SU-DHL-6 (cell line): ENCODE results near the gene NID1.

ENCODE experiments used
- H2AFZ ChIP-seq: fragments of 200-600 bp; sonication (generic); 2 replicates; pipeline ENCODE4 v1.6.1; 2014; ENCODE audit warnings: low read depth, mild to moderate bottlenecking, moderate library complexity, mixed read lengths, antibody characterized with exemption, low read length; ENCODE audit not compliant: severe bottlenecking
- H3F3A ChIP-seq: fragments of 200-600 bp; shearing (Covaris generic); 2 replicates; pipeline ENCODE4 v1.6.0; 2016; ENCODE audit warnings: antibody characterized with exemption, mild to moderate bottlenecking; ENCODE audit not compliant: insufficient read depth
- H3K27ac ChIP-seq: fragments of 200-600 bp; sonication (generic); 2 replicates; pipeline ENCODE4 v1.5.1; 2016; ENCODE audit warnings: low read depth, mild to moderate bottlenecking, low read length, moderate library complexity, mixed read lengths
- H3K27me3 ChIP-seq: fragments of 200-600 bp; sonication (generic), shearing (Covaris generic); 2 replicates; pipeline ENCODE4 v1.6.0; 2014; ENCODE audit warnings: mild to moderate bottlenecking, low read length
- H3K36me3 ChIP-seq: fragments of 200-600 bp; sonication (generic); 2 replicates; pipeline ENCODE4 v1.6.1; 2014; ENCODE audit warnings: mild to moderate bottlenecking, low read length, mixed read lengths
- H3K4me2 ChIP-seq: fragments of 300-600, 200-600 bp; shearing (Covaris generic), sonication (generic); 2 replicates; pipeline ENCODE4 v1.6.0; 2014; ENCODE audit warnings: low read length, low read depth, mild to moderate bottlenecking; ENCODE audit not compliant: poor library complexity, severe bottlenecking
- H3K4me3 ChIP-seq: fragments of 200-600 bp; sonication (generic); 2 replicates; pipeline ENCODE4 v1.5.1; 2014; ENCODE audit warnings: antibody characterized with exemption, low read length, mild to moderate bottlenecking, mixed read lengths; ENCODE audit not compliant: insufficient read depth, poor library complexity, severe bottlenecking
- H3K79me2 ChIP-seq: fragments of 200-600 bp; sonication (generic); 2 replicates; pipeline ENCODE4 v1.6.1; 2014; ENCODE audit warnings: mild to moderate bottlenecking, low read length, moderate library complexity; ENCODE audit not compliant: insufficient read depth
- H3K9ac ChIP-seq: fragments of 200-600 bp; sonication (generic); 2 replicates; pipeline ENCODE4 v1.7.0; 2014; ENCODE audit warnings: mild to moderate bottlenecking, low read length
- H3K9me2 ChIP-seq: fragments of 200-600 bp; sonication (generic); replicated peaks from 2 replicates; pipeline ENCODE4 v1.6.1; 2014; ENCODE audit warnings: low read length; ENCODE audit not compliant: insufficient read depth
- H3K9me3 ChIP-seq: fragments of 200-600 bp; sonication (generic); 2 replicates; pipeline ENCODE4 v1.6.1; 2014; ENCODE audit warnings: low read length, mixed read lengths; ENCODE audit not compliant: insufficient read depth
- H4K20me1 ChIP-seq: fragments of 200-600 bp; sonication (generic); 2 replicates; pipeline ENCODE4 v1.6.1; 2014; ENCODE audit warnings: low read depth, mild to moderate bottlenecking, antibody characterized with exemption, low read length, moderate library complexity, mixed read lengths
- CTCF ChIP-seq: fragments of 200-600 bp; sonication (generic); IDR thresholded peaks from one replicate; pipeline ENCODE4 v1.5.1; 2017; ENCODE audit warnings: antibody characterized with exemption, mild to moderate bottlenecking, low read length, moderate library complexity; ENCODE audit not compliant: insufficient read depth, poor library complexity, severe bottlenecking
- EZH2phosphoT487 ChIP-seq: fragments of 200-600 bp; sonication (generic), shearing (Covaris generic); conservative IDR thresholded peaks from 2 replicates; pipeline ENCODE4 v1.6.1; 2018; ENCODE audit warnings: mild to moderate bottlenecking, antibody characterized with exemption, low read length, moderate library complexity, mixed read lengths

Gene NID1

GRCh38 chr1:236090741-236091147, 25.9 kb upstream of the NID1 start:
- Histone ChIP-seq H3K79me2 (no peaks in the 10 kb centered on the region), H3K4me2 (no peak overlapping the region), H3K9ac (no peak overlapping the region), H3K9me2 (no peaks in the 10 kb centered on the region), H3K9me3 (peaks cover 3% of the 10 kb centered on the region; the same call in 1 of the 2 replicates), H3K4me3 (no peak overlapping the region), H4K20me1 (no peaks in the 10 kb centered on the region), H2AFZ (no peak overlapping the region), H3F3A (no peaks in the 10 kb centered on the region), H3K27ac (no peak overlapping the region), H3K36me3 (no peaks in the 10 kb centered on the region), H3K27me3 (no peaks in the 10 kb centered on the region)
- TF ChIP-seq EZH2phosphoT487: no peak
- TF ChIP-seq CTCF: no peak

- H3K27me3 ChIP-seq: no peaks in the 10 kb centered on the region
- no peaks in the 10 kb centered on the region for H3F3A ChIP-seq
- no peak overlapping the region for H3K27ac ChIP-seq
- H3K9ac ChIP-seq: no peak overlapping the region
- H3K79me2 ChIP-seq: no peaks in the 10 kb centered on the region
- H3K9me3 ChIP-seq: no peaks in the 10 kb centered on the region
- H3K9me2 ChIP-seq: no peaks in the 10 kb centered on the region
- H3K36me3 ChIP-seq: no peaks in the 10 kb centered on the region
- no peak overlapping the region for H3K4me2 ChIP-seq
- H2AFZ ChIP-seq: no peak overlapping the region
- H4K20me1 ChIP-seq: no peaks in the 10 kb centered on the region
- TF ChIP-seq EZH2phosphoT487 (no peak), CTCF (no peak)
- no peak overlapping the region for H3K4me3 ChIP-seq
Observed at GRCh38 chr1:236089046-236089773, 24.3 kb upstream of the NID1 start.

- Histone ChIP-seq H3K36me3 (no peaks in the 10 kb centered on the region), H3K9me2 (no peaks in the 10 kb centered on the region), H3K27ac (no peak overlapping the region), H3K79me2 (no peaks in the 10 kb centered on the region), H4K20me1 (no peaks in the 10 kb centered on the region), H3K9me3 (no peaks in the 10 kb centered on the region), H3F3A (no peaks in the 10 kb centered on the region), H3K9ac (no peak overlapping the region), H2AFZ (no peak overlapping the region), H3K27me3 (no peaks in the 10 kb centered on the region), H3K4me2 (no peak overlapping the region), H3K4me3 (no peak overlapping the region)
- TF ChIP-seq EZH2phosphoT487: no peak
- TF ChIP-seq CTCF: no peak
Observed at GRCh38 chr1:236086537-236086936, 21.6 kb upstream of the NID1 start.
